Neural cell (in vitro differentiated cells): ENCODE data around the gene IL12RB2.

Experiments
- CTCF ChIP-seq: fragments of 450-650 bp; IDR thresholded peaks from 2 replicates; pipeline ENCODE4 v1.5.1; 2014; ENCODE audit warnings: antibody characterized with exemption, mild to moderate bottlenecking, moderate library complexity; ENCODE audit not compliant: poor library complexity, severe bottlenecking
- EP300 ChIP-seq: fragments of 450-650 bp; conservative IDR thresholded peaks from 2 replicates; pipeline ENCODE4 v1.6.1; 2014; ENCODE audit warnings: antibody characterized with exemption, mild to moderate bottlenecking, moderate library complexity; ENCODE audit not compliant: poor library complexity, severe bottlenecking
- EZH2 ChIP-seq: fragments of 200-600, 300-800 bp; shearing (Covaris generic), sonication (generic); IDR thresholded peaks from 2 replicates; pipeline ENCODE4 v1.6.1; 2014; ENCODE audit warnings: antibody characterized with exemption, low read length, borderline replicate concordance, mild to moderate bottlenecking; ENCODE audit not compliant: insufficient read depth, poor library complexity, severe bottlenecking
- RAD21 ChIP-seq: fragments of 450-650 bp; conservative IDR thresholded peaks from 2 replicates; pipeline ENCODE4 v1.6.1; 2014; ENCODE audit warnings: antibody characterized with exemption, mild to moderate bottlenecking, moderate library complexity
- REST ChIP-seq: IDR thresholded peaks from 2 replicates; pipeline ENCODE4 v1.6.1; 2012; ENCODE audit warnings: borderline replicate concordance

DNA sequence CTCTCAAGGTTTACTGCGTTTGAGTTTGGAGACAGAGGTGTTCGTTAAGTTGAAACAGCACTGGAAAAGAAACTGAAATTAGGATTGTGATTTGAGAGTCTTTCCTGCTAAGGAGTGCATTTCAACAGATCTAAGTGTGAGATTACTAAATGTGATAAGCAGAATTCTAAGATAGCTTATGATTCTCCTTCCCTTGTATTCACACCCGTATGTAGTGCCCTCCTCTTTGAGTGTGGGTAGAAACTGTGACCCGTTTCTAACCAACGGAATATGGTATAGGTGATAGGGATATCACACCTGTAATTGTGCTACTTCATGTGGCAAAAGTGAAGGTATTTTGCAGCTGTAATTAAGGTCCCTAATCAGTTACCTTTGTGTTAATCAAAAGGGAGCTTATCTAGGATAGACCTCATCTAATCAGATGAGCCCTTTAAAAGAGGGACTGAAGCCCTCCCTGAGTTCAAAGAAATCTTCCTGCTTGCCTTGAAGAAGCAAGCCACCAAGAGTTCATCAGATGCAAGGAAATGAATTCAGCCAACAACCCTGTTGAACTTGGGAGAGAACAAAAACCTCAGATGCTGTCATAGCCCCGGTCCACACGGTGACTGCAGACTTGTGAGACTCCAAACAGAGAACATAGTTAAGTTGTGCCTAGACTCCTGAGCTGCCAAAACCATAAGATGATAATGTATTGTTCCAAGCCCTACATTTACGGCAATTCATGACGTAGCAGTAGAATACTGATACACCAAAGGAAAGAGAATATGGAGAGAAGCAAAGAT lies 12.6 kb upstream of the IL12RB2 start:
- TF ChIP-seq EP300 (no peak), REST (no peak), CTCF (no peak), EZH2 (no peak), RAD21 (no peak)
